Astrocyte (in vitro differentiated cells and primary cell): ENCODE measurements around the gene RPS6KA2. TPM values are rescaled to one million over a fixed set of nuclear protein-coding genes. Genes with fewer than 3 reads are reported as not detected.

Experiments
- DNase-seq: peaks from one replicate; pipeline ENCODE4 v3.0.0-alpha.2; 2010; ENCODE audit warnings: low read depth
- FAIRE-seq: peaks from 2 replicates; lab custom pipeline; 2011; peaks lifted over from hg19 to GRCh38; lab: Jason Lieb, UNC
- H2AFZ ChIP-seq: 2 replicates; pipeline ENCODE4 v1.6.0; 2012; ENCODE audit warnings: low read depth, low read length, inconsistent platforms
- H3K27ac ChIP-seq: 2 replicates; pipeline ENCODE4 v1.5.1; 2011; ENCODE audit warnings: low read depth, low read length, inconsistent platforms
- H3K27me3 ChIP-seq: 2 replicates; pipeline ENCODE4 v1.6.0; 2011; ENCODE audit warnings: low read length, inconsistent platforms; ENCODE audit not compliant: insufficient read depth
- H3K36me3 ChIP-seq: 2 replicates; pipeline ENCODE4 v1.5.1; 2011; ENCODE audit warnings: low read length, inconsistent platforms; ENCODE audit not compliant: insufficient read depth
- H3K4me1 ChIP-seq: 2 replicates; pipeline ENCODE4 v1.5.1; 2011; ENCODE audit warnings: low read length, inconsistent platforms; ENCODE audit not compliant: insufficient read depth
- H3K4me2 ChIP-seq: 2 replicates; pipeline ENCODE4 v1.6.0; 2012; ENCODE audit warnings: low read length, inconsistent platforms
- H3K4me3 ChIP-seq: 2 replicates; pipeline ENCODE4 v1.5.1; 2011; ENCODE audit warnings: low read depth, mild to moderate bottlenecking, low read length, inconsistent platforms; ENCODE audit not compliant: insufficient read depth
- H3K79me2 ChIP-seq: 2 replicates; pipeline ENCODE4 v1.6.0; 2012; ENCODE audit warnings: mild to moderate bottlenecking, low read length, inconsistent platforms; ENCODE audit not compliant: insufficient read depth
- H3K9ac ChIP-seq: 2 replicates; pipeline ENCODE4 v1.6.0; 2012; ENCODE audit warnings: mild to moderate bottlenecking, low read length, inconsistent platforms
- H3K9me3 ChIP-seq: 2 replicates; pipeline ENCODE4 v1.5.1; 2012; ENCODE audit warnings: low read depth, mild to moderate bottlenecking, low read length, inconsistent platforms; ENCODE audit not compliant: insufficient read depth
- H4K20me1 ChIP-seq: 2 replicates; pipeline ENCODE4 v1.6.0; 2012; ENCODE audit warnings: low read length, inconsistent platforms; ENCODE audit not compliant: insufficient read depth
- H3K27ac Mint-ChIP-seq: one replicate; pipeline ENCODE4 v1.8.0; 2021; ENCODE audit warnings: mild to moderate bottlenecking, mixed read lengths; ENCODE audit not compliant: unreplicated experiment
- H3K27me3 Mint-ChIP-seq: one replicate; pipeline ENCODE4 v1.8.0; 2021; ENCODE audit warnings: low read depth, mixed read lengths; ENCODE audit not compliant: unreplicated experiment
- H3K36me3 Mint-ChIP-seq: one replicate; pipeline ENCODE4 v1.8.0; 2021; ENCODE audit warnings: low read depth, mixed read lengths; ENCODE audit not compliant: unreplicated experiment
- H3K4me1 Mint-ChIP-seq: one replicate; pipeline ENCODE4 v1.8.0; 2021; ENCODE audit warnings: low read depth, mixed read lengths; ENCODE audit not compliant: unreplicated experiment
- H3K4me3 Mint-ChIP-seq: one replicate; pipeline ENCODE4 v1.8.0; 2021; ENCODE audit warnings: mild to moderate bottlenecking, moderate library complexity, mixed read lengths; ENCODE audit not compliant: unreplicated experiment
- H3K9me3 Mint-ChIP-seq: one replicate; pipeline ENCODE4 v1.8.0; 2021; ENCODE audit warnings: mild to moderate bottlenecking, mixed read lengths; ENCODE audit not compliant: unreplicated experiment
- CTCF ChIP-seq: IDR thresholded peaks from 2 replicates; pipeline ENCODE4 v1.5.1; 2011; ENCODE audit warnings: low read depth, mild to moderate bottlenecking, inconsistent platforms, low read length, moderate library complexity; ENCODE audit not compliant: insufficient read depth
- EZH2 ChIP-seq: IDR thresholded peaks from 2 replicates; pipeline ENCODE4 v1.6.1; 2012; ENCODE audit warnings: mild to moderate bottlenecking, low read length, inconsistent platforms; ENCODE audit not compliant: insufficient read depth
- total RNA-seq: library from RNA; stranded (reverse); gene quantifications from 2 replicates; pipeline ENCODE4 v1.2.1, GENCODE V29; 2021

The RPS6KA2 gene
- total RNA-seq, 1 donor from 2014 or later: 33.5 TPM

GRCh38 chr6:166433096-166433495, 194.0 kb downstream of the RPS6KA2 start:
- Mint-ChIP-seq H3K4me1 (no peaks in the 10 kb centered on the region), H3K36me3 (peaks cover 12% of the 10 kb centered on the region), H3K27ac (no peak overlapping the region), H3K4me3 (no peak overlapping the region), H3K9me3 (peaks cover 2% of the 10 kb centered on the region), H3K27me3 (no peaks in the 10 kb centered on the region)
- H3K36me3 ChIP-seq: no peaks in the 10 kb centered on the region
- no peak overlapping the region for H3K27ac ChIP-seq
- H3K4me2 ChIP-seq: no peak overlapping the region
- no peak overlapping the region for H2AFZ ChIP-seq
- FAIRE-seq (no peak), DNase-seq (no peak)
- H3K9ac ChIP-seq: no peak overlapping the region
- no peaks in the 10 kb centered on the region for H3K27me3 ChIP-seq
- H3K4me1 ChIP-seq: no peaks in the 10 kb centered on the region
- no peaks in the 10 kb centered on the region for H4K20me1 ChIP-seq
- no peak overlapping the region for H3K4me3 ChIP-seq
- H3K79me2 ChIP-seq: no peaks in the 10 kb centered on the region
- no peaks in the 10 kb centered on the region for H3K9me3 ChIP-seq
- no peak for TF ChIP-seq EZH2
- no peak for TF ChIP-seq CTCF

- Mint-ChIP-seq H3K4me1 (no peaks in the 10 kb centered on the region), H3K27me3 (no peaks in the 10 kb centered on the region), H3K36me3 (peaks cover 11% of the 10 kb centered on the region), H3K4me3 (no peak overlapping the region), H3K9me3 (peaks cover 2% of the 10 kb centered on the region), H3K27ac (no peak overlapping the region)
- Histone ChIP-seq H4K20me1 (no peaks in the 10 kb centered on the region), H3K79me2 (no peaks in the 10 kb centered on the region), H3K9ac (no peak overlapping the region), H3K27ac (no peak overlapping the region), H2AFZ (no peak overlapping the region), H3K4me1 (no peaks in the 10 kb centered on the region), H3K4me2 (no peak overlapping the region), H3K9me3 (no peaks in the 10 kb centered on the region), H3K27me3 (no peaks in the 10 kb centered on the region), H3K4me3 (no peak overlapping the region), H3K36me3 (no peaks in the 10 kb centered on the region)
- FAIRE-seq (no peak), DNase-seq (no peak)
- TF ChIP-seq CTCF (no peak), EZH2 (no peak)
Measured at GRCh38 chr6:166430269-166430668, 196.8 kb downstream of the RPS6KA2 start.

- no peak overlapping the region for H3K27ac Mint-ChIP-seq
- no peaks in the 10 kb centered on the region for H3K27me3 Mint-ChIP-seq
- Histone ChIP-seq H3K4me3 (no peak overlapping the region), H3K4me1 (no peaks in the 10 kb centered on the region), H2AFZ (no peak overlapping the region), H3K79me2 (no peaks in the 10 kb centered on the region), H4K20me1 (no peaks in the 10 kb centered on the region), H3K9ac (no peak overlapping the region), H3K9me3 (no peaks in the 10 kb centered on the region), H3K4me2 (no peak overlapping the region), H3K36me3 (no peaks in the 10 kb centered on the region), H3K27me3 (no peaks in the 10 kb centered on the region), H3K27ac (no peak overlapping the region)
- TF ChIP-seq CTCF: no peak
- TF ChIP-seq EZH2: no peak
- H3K4me1 Mint-ChIP-seq: peaks cover 5% of the 10 kb centered on the region
- no peak overlapping the region for H3K4me3 Mint-ChIP-seq
- DNase-seq (no peak), FAIRE-seq (no peak)
- H3K9me3 Mint-ChIP-seq: peaks cover 4% of the 10 kb centered on the region
- H3K36me3 Mint-ChIP-seq: peaks cover 24% of the 10 kb centered on the region
Measured at GRCh38 chr6:166424431-166424830, 202.6 kb downstream of the RPS6KA2 start.
